NCI-H524 (cell line): ENCODE results near the gene DMBT1.
"Not testable (repeated sequence)": the region's sequence is repeated elsewhere in the genome, so short reads cannot be mapped to it uniquely, and the experiment has no call there.

ENCODE experiments used
- DNase-seq, 2 experiments: peaks; one replicate each; lab custom pipeline; 2025; lab: John Stamatoyannopoulos, UW

Gene DMBT1

GRCh38 chr10:122586070-122586469, 25.5 kb downstream of the DMBT1 start:
- DNase-seq: not testable (repeated sequence)

GRCh38 chr10:122587098-122587760, 26.7 kb downstream of the DMBT1 start:
- no peak for DNase-seq

- DNase-seq: no peak
Measured at GRCh38 chr10:122588381-122588780, 27.8 kb downstream of the DMBT1 start.

GRCh38 chr10:122590153-122590552, 29.6 kb downstream of the DMBT1 start:
- no peak for DNase-seq

- DNase-seq: no peak
Measured at GRCh38 chr10:122591736-122592135, 31.2 kb downstream of the DMBT1 start.

GRCh38 chr10:122592161-122592560, 31.6 kb downstream of the DMBT1 start:
- DNase-seq: no peak

GRCh38 chr10:122617476-122618270, 57.1 kb downstream of the DMBT1 start:
- DNase-seq: no peak

GRCh38 chr10:122618461-122619165, 58.1 kb downstream of the DMBT1 start:
- no peak for DNase-seq

GRCh38 chr10:122620961-122621360, 60.4 kb downstream of the DMBT1 start:
- not testable (repeated sequence) for DNase-seq

GRCh38 chr10:122624546-122624945, 64.0 kb downstream of the DMBT1 start:
- DNase-seq: no peak

- no peak for DNase-seq
Measured at GRCh38 chr10:122630526-122630925, 70.0 kb downstream of the DMBT1 start.

- DNase-seq: no peak
Measured at GRCh38 chr10:122632031-122632430, 71.5 kb downstream of the DMBT1 start.

GRCh38 chr10:122632576-122632975, 72.0 kb downstream of the DMBT1 start:
- DNase-seq: no peak

- DNase-seq: no peak
Measured at GRCh38 chr10:122636953-122637352, 76.4 kb downstream of the DMBT1 start.

- DNase-seq: no peak
Measured at GRCh38 chr10:122637376-122637775, 76.8 kb downstream of the DMBT1 start.

- no peak for DNase-seq
Measured at GRCh38 chr10:122638106-122638505, 77.6 kb downstream of the DMBT1 start.

GRCh38 chr10:122639801-122640200, 79.2 kb downstream of the DMBT1 start:
- no peak for DNase-seq

GRCh38 chr10:122640921-122641320, 80.4 kb downstream of the DMBT1 start:
- no peak for DNase-seq

GRCh38 chr10:122642726-122643605, 82.4 kb downstream of the DMBT1 start:
- DNase-seq: no peak

- no peak for DNase-seq
Measured at GRCh38 chr10:122643931-122644534, 83.5 kb downstream of the DMBT1 start.
